GM12801 (cell line): Measurements from ENCODE around the gene SPIRE2.

Experiments used
- TF ChIP-seq, protein P1 (sequence below): IDR thresholded peaks from one replicate; pipeline ENCODE4 v1.5.1; 2011; ENCODE audit warnings: control low read depth; ENCODE audit not compliant: insufficient read length; ENCODE audit errors: extremely low read depth

The SPIRE2 gene

DNA sequence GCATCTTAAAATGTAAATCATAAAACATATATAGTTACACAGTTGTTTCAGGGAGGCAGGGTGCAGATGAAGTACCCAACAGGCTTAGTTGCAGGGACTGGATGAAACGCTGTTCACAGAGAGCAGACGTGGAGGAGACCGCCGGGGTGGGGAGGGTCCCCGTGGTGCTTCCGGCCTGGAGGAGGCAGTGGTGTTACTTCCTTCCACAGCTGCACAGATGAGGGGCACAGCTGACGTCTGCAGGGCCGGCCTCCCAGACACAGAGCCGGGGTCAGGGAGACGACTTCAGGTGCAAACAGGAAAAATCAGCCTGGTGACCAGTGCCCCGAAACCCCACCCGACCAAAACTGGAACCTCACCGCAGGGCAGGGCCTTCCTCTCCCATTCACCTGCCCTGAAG, 17.1 kb downstream of the SPIRE2 start:
- TF ChIP-seq, protein P1, sequence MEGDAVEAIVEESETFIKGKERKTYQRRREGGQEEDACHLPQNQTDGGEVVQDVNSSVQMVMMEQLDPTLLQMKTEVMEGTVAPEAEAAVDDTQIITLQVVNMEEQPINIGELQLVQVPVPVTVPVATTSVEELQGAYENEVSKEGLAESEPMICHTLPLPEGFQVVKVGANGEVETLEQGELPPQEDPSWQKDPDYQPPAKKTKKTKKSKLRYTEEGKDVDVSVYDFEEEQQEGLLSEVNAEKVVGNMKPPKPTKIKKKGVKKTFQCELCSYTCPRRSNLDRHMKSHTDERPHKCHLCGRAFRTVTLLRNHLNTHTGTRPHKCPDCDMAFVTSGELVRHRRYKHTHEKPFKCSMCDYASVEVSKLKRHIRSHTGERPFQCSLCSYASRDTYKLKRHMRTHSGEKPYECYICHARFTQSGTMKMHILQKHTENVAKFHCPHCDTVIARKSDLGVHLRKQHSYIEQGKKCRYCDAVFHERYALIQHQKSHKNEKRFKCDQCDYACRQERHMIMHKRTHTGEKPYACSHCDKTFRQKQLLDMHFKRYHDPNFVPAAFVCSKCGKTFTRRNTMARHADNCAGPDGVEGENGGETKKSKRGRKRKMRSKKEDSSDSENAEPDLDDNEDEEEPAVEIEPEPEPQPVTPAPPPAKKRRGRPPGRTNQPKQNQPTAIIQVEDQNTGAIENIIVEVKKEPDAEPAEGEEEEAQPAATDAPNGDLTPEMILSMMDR = no peak

DNA sequence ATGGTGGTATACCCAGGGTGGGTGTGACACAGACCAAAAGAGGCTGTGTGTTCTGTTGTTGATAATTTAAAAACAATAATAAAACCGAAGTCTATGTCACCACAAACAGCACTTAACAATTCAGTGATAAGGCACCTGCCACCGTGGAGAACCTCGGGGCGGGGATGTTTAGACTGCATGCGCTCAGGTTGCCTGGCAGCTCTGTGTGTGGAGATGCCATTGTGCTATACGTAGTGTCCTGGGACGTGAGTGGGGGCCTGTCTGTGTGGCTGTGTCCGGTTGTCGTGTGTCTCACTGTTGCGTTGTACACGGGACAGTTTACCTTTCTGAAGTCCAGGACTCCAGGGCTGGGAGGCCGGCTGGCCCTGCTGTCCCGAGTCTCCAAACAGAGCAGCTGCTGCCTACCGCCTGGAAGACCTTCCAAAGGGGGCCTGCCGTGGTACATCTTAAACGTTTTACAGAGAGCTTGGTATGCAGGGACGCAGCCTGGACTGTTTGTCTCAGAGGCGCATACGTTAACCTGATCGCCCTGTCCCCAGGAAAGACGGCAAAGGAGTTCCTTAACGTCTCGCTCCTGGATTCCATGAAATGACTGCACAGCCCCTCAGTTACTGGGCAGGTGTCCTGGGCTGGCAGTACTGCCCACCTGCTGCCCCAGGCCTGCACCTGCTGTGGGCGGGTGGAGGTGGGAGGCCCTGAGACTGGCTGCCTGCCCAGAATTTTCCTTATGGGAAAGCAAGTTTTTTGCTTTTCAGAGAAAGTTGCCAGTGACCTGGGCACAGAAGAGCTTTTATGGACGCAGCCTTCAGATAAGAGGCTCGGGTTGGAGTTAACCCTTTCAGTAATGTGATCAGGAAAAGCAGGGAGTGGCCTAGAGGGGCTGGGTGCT, 19.0 kb downstream of the SPIRE2 start:
- TF ChIP-seq, protein P1 = no peak

DNA sequence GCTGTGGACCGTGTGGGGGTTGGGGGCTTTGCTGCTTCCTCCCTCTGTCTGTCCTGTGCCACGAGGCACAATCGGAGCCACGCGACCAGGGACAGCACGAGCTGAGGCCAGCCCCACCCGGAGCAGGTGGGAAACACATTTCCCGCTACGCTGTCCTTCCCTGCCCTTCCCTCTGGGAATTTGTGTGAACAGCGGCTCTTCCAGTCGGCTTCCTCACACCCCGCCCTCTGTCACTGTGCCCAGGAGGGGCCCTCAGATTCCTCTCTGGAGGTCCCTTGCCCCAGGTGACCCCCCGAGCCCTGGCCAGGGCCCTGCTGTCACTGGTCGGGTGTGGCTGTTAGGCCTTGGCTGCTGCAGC, 19.6 kb downstream of the SPIRE2 start:
- TF ChIP-seq, protein P1 = no peak

DNA sequence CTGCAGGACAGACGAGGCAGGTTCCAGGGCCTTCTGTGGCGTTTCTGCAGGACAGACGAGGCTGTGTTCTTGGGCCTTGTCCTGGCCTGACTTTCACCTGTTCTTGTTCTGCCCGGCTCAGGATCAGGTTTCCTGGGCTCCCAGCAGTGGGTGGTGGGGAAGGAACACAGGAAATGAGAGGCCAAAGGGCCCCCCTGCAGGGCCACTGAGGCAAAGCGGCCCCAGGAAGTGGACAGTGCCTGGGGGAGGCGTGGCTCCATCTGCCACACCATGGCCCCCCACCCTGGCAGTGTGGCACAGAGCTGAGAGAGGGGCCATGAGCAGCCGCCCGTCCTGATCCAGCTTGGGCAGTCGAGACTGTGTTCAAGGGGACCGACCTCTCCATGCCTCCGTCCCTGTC, 20.7 kb downstream of the SPIRE2 start:
- TF ChIP-seq, protein P1 = no peak

DNA sequence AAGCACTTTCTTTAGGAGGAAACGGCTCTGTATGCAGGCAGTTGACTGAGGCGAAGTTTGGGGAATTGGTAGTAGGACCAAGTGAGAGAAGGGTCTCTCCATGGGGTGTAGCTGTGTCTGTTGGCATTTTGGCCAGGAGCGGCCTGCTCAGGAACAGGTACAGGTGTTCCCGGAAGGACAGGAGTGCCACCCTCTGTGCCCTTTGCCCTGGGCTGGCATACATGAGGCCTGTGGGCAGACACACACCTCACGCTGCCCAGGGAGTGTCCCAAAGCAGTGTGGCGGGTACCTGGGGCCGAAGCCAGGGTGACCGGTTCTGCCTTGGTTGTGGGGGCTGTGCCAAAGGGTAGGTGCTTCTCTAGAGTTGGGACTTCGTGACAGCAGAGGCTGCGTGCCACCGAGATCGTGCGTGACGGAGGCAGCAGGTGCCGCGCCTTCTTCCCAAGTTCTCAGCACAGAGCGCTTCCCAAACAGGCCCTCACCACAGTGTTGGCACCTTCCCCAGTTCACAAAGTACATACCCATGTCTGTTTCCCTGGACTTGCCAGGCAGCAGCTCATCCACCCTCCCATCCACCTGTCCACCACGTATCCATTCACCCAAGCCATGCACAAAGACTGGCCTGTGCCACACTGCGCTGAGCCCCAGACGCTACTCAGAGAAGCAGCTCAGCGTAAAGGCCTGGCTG, 25.2 kb downstream of the SPIRE2 start:
- TF ChIP-seq, protein P1 = no peak

DNA sequence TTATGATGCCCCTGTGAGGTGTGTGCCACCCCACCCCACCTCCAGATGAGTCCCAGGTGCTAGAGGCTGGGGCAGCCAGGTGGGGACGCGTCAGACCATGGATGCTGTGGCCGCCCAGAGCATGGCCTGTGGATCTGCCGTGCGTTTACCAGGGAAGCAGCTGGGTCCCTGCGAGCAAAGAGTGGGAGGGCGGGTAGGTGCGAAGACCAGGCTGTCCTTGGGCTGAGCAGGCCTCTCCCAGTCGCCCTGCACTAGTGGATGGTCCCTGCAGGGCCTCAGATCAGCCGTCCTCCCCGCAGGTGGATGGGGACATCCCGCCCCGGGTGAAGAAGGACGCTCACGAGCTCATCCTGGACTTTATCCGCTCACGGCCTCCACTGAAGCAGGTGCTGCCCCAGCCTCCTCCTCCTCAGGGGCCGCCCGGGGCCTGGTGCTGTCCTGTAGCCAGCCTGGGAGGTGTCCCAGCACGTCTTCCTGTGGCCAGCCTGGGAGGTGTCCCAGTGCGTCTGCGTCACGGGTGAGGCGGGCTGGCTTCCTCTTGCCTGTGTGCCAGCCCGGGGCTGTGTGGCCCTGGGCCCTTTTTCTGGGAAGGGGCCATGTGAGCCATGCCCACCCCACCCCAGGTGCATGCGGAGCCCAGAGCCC, 27.1 kb downstream of the SPIRE2 start:
- TF ChIP-seq, protein P1 = no peak

DNA sequence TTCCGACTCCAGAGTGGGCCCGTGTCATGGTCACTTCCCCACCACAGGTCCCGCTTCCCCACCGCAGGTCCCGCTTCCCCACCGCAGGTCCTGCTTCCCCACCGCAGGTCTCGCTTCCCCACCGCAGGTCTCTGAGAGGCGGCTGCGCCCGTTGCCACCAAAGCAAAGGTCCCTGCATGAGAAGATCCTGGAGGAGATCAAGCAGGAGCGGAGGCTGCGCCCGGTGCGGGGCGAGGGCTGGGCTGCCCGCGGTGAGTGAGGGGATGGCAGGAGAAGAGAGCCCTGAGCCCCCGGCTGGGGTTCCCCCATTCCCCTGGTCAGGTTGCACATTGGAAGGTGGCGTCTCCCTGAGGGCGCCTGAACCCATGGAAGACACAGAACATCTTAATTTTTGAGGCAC, 27.7 kb downstream of the SPIRE2 start:
- TF ChIP-seq, protein P1 = no peak
